Heart left ventricle (tissue), 16 donors: ENCODE measurements around the gene TMEM175. TPM values are rescaled to one million over a fixed set of nuclear protein-coding genes. Genes with fewer than 3 reads are reported as not detected.

Source experiments
- ATAC-seq, 4 donors: fragments of 200-7000 bp; cut with Tn5 transposase; one replicate each; pipeline ENCODE4 v1.9.1; 2020 to 2022; ENCODE audit warnings: moderate library complexity in 4 of 4, mild to moderate bottlenecking in 3 of 4, moderate number of reproducible peaks in 1 of 4
- DNase-seq, 5 donors: peaks; one replicate each; pipeline ENCODE4 v3.0.0-alpha.2; 2020
- H3K27ac ChIP-seq, 12 donors: fragments of 200-600 bp; sonication (generic) in 4 of 12; one replicate each; pipeline versions ENCODE4 v1.5.0 to v1.8.0; 2016 to 2022; ENCODE audit warnings: mild to moderate bottlenecking in 2 of 12
- H3K27me3 ChIP-seq, 9 donors: fragments of 200-600 bp; sonication (generic) in 2 of 9; one replicate each; pipeline versions ENCODE4 v1.5.1 to v1.8.0; 2016 to 2022; ENCODE audit warnings: mild to moderate bottlenecking in 3 of 9
- H3K36me3 ChIP-seq, 9 donors: fragments of 200-600 bp; sonication (generic) in 2 of 9; one replicate each; pipeline versions ENCODE4 v1.5.0 to v1.8.0; 2018 to 2022; ENCODE audit warnings: mild to moderate bottlenecking in 2 of 9
- H3K4me1 ChIP-seq, 12 donors: fragments of 200-600 bp; sonication (generic) in 4 of 12; one replicate each; pipeline versions ENCODE4 v1.5.0 to v1.8.0; 2016 to 2022; ENCODE audit warnings: mild to moderate bottlenecking in 3 of 12
- H3K4me3 ChIP-seq, 12 donors: fragments of 200-600 bp; sonication (generic) in 4 of 12; one replicate each; pipeline versions ENCODE4 v1.5.0 to v1.8.0; 2017 to 2022; ENCODE audit warnings: mild to moderate bottlenecking in 9 of 12, moderate library complexity in 4 of 12
- H3K9me3 ChIP-seq, 12 donors: fragments of 200-600 bp; sonication (generic) in 4 of 12; one replicate each; pipeline versions ENCODE4 v1.5.0 to v1.8.0; 2016 to 2022; ENCODE audit warnings: mild to moderate bottlenecking in 1 of 12
- POLR2A ChIP-seq, 2 donors: fragments of 450-650 bp; IDR thresholded peaks; one replicate each; pipeline ENCODE4 v1.6.1; 2017; ENCODE audit warnings: antibody characterized with exemption in 2 of 2, mild to moderate bottlenecking in 2 of 2, moderate library complexity in 2 of 2
- WGBS, 4 donors: extraction: QIAGEN DNeasy Blood & Tissue Kit in 2 of 4; methylation state at CpG; one replicate each; pipeline versions ENCODE4 v1.1.5 to v1.1.7; 2013 to 2018; 5-methylcytosine and 5-hydroxymethylcytosine counted together
- intact Hi-C, 10 donors: fragments of 100-400 bp; cut with DNase I; formaldehyde crosslinking; loops; one replicate each; pipeline versions ENCODE4 v1.11.1 to v1.14.2; 2022
- polyA plus RNA-seq, 2 donors: library from polyadenylated mRNA; stranded (reverse); fragments of 200-250 nt; gene quantifications; one replicate each; pipeline ENCODE4 v1.2.3, GENCODE V29; 2013
- total RNA-seq, 9 donors: library from RNA; depleted of rRNA in 2 of 9; stranded (reverse); fragments of >200 nt in 2 of 9; fragmentation: NEBNext Ultra II Directional in 3 of 9; extraction: Animal tissue kit (Norgen Biotek cat#: 25700) in 3 of 9; gene quantifications; one replicate each; pipeline versions ENCODE4 v1.1.0 to v1.2.4, GENCODE V29; 2016 to 2023
- TF ChIP-seq, protein P1 (sequence below), 12 donors: fragments of 200-600 bp; sonication (generic) in 4 of 12; IDR thresholded peaks; one replicate each; pipeline versions ENCODE4 v1.5.0 to v1.8.0; 2018 to 2022; ENCODE audit warnings: antibody characterized with exemption in 12 of 12, mild to moderate bottlenecking in 5 of 12
- donor health status: ischemic (EF 13 %, LVEDD 7.1; RV severe dilation, severe dysfunction).
- donor health status: healthy with polysubstance abuse.
- donor health status: DM: no; HTN: yes; CAD: no.
- donor health status: DM: no; HTN: no; CAD: no.
- donor health status: ischemic (EF 25% LVEDD 6.9; RV normal size, moderate dysfunction).
- donor health status: ischemic (EF 25% LVEDD 5.7; RV mildly dilated, moderate dysfunction).
- donor health status: healthy.
- donor health status: DM: yes; HTN: yes; CAD: no.
- donor health status: ischemic (EF 35%, LVEDD 5.7; RV mildly dilated, moderate dysfunction).
- donor health status: nonischemic (EF 11% LVEDD 7.7; RV severe dilation, severe dysfunction).
- donor health status: DM: yes; HTN: yes; CAD: no.
- donor health status: PGD.
- donor health status: ischemic (EF 29% LVEDD 5.4; RV normal size, mild dysfunction).
- donor health status: nonischemic (EF 23%, LVEDD 6.1; RV moderate dilation, normal function).

TMEM175 gene
- total and polyA plus RNA-seq, 11 donors: 14.2 to 34.6 (median 20.1) TPM

GRCh38 chr4:960636-961350 lies 28.5 kb downstream of the TMEM175 start:
- Histone ChIP-seq H3K27me3 (no peaks in the 10 kb centered on the region), H3K36me3 (peaks cover 0 to 78% (median 15%) of the 10 kb centered on the region in 9 donors), H3K4me1 (no peaks in the 10 kb centered on the region), H3K27ac (no peak overlapping the region), H3K4me3 (no peak overlapping the region), H3K9me3 (no peaks in the 10 kb centered on the region)
- intact Hi-C loops: no loop called here
- TF ChIP-seq POLR2A (IDR thresholded peaks at IDR 0.05): no peak
- TF ChIP-seq, protein P1, sequence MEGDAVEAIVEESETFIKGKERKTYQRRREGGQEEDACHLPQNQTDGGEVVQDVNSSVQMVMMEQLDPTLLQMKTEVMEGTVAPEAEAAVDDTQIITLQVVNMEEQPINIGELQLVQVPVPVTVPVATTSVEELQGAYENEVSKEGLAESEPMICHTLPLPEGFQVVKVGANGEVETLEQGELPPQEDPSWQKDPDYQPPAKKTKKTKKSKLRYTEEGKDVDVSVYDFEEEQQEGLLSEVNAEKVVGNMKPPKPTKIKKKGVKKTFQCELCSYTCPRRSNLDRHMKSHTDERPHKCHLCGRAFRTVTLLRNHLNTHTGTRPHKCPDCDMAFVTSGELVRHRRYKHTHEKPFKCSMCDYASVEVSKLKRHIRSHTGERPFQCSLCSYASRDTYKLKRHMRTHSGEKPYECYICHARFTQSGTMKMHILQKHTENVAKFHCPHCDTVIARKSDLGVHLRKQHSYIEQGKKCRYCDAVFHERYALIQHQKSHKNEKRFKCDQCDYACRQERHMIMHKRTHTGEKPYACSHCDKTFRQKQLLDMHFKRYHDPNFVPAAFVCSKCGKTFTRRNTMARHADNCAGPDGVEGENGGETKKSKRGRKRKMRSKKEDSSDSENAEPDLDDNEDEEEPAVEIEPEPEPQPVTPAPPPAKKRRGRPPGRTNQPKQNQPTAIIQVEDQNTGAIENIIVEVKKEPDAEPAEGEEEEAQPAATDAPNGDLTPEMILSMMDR (IDR thresholded peaks at IDR 0.05): no peak
- 90 to 95% (median 93%) methylated on average over 21 to 35 of the region's 35 CpGs for WGBS, 4 donors
- no peak for ATAC-seq
- DNase-seq: no peak

DNA sequence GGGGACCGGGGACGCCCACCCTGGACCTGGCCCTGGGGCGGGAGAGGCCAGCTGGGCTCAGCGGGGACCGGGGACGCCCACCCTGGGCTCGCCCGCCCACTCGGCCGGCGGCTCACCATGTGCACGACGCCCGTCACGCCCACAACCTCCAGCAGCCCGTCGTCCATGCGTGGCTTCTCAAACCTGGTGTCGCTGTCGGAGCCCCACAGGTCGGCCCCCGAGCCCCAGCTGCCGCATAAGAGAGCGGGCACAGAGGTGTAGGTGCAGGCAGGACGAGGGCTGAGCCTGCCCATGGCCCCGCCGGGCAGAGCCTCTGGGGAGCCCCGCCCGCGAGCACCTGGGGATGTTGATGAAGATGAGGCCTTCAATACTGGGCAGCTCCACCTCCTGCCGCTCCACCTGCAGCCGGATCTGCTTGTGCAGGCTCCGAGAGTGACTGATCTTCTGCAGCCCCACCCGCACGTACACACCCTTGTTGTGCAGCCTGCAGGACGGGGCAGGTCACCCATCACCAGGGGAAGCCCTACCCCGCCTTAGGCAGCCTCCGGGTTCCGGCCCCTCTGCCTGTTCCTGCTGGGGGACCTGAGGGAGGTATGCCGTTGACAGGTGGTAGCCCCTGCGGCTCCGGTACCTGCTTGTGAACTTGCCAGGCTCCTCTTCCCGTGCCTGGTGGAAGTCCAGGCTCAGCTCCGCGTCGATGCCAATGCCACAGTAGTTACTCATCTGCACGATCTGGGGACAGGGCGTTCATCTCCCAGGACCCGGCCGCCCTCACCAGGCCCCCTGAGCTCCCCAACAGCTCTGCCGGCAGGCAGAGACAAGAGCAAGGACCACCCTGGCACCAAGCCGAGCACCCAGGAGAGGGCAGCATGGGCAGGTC lies 29.3 kb downstream of the TMEM175 start:
- no peak for TF ChIP-seq POLR2A (IDR thresholded peaks at IDR 0.05)
- TF ChIP-seq, protein P1 (IDR thresholded peaks at IDR 0.05): no peak

GRCh38 chr4:962231-963208 lies 30.3 kb downstream of the TMEM175 start:
- Histone ChIP-seq H3K9me3 (no peaks in the 10 kb centered on the region), H3K4me3 (no peak overlapping the region), H3K27ac (no peak overlapping the region), H3K27me3 (peaks cover 0 to under 1% (median 0%) of the 10 kb centered on the region in 9 donors), H3K4me1 (peaks cover 0 to 3% (median 0%) of the 10 kb centered on the region in 12 donors), H3K36me3 (peaks cover 0 to 85% (median 13%) of the 10 kb centered on the region in 9 donors)
- DNase-seq: peak in 1 of 5 donors; percentile 64
- no peak for ATAC-seq
- intact Hi-C loops: no loop called here
- 92 to 94% (median 93%) methylated on average over 25 to 54 of the region's 54 CpGs for WGBS, 4 donors
- no peak for TF ChIP-seq POLR2A (IDR thresholded peaks at IDR 0.05)
- TF ChIP-seq, protein P1 (IDR thresholded peaks at IDR 0.05): no peak

More for the DNA sequence above, 29.3 kb downstream of the TMEM175 start:
- Histone ChIP-seq H3K4me3 (no peak overlapping the region), H3K27me3 (no peaks in the 10 kb centered on the region), H3K27ac (no peak overlapping the region), H3K36me3 (peaks cover 0 to 86% (median 13%) of the 10 kb centered on the region in 9 donors), H3K4me1 (no peaks in the 10 kb centered on the region), H3K9me3 (no peaks in the 10 kb centered on the region)
- intact Hi-C loops: no loop called here
- 92 to 94% (median 93%) methylated on average over 31 to 52 of the region's 52 CpGs for WGBS, 4 donors
- DNase-seq (no peak), ATAC-seq (peak in 1 of 4 donors; percentile 3)
